GM10266 (cell line): ENCODE results near the gene SBF1.

Experiments used
- DNase-seq: peaks from one replicate; pipeline ENCODE4 v3.0.0; 2012; ENCODE audit errors: extremely low spot score
- CTCF ChIP-seq: IDR thresholded peaks from 2 replicates; pipeline ENCODE4 v1.5.1; 2012; ENCODE audit warnings: mild to moderate bottlenecking, low read depth; ENCODE audit not compliant: control insufficient read depth, insufficient read depth; ENCODE audit errors: missing control alignments

Gene SBF1

GRCh38 chr22:50455201-50455600 lies 19.6 kb downstream of the SBF1 start:
- TF ChIP-seq CTCF, result no peak
- no peak for DNase-seq

- DNase-seq, result no peak
- TF ChIP-seq CTCF, result no peak
These were observed 20.2 kb downstream of the SBF1 start for GRCh38 chr22:50454556-50455075.

GRCh38 chr22:50452649-50453048 lies 22.2 kb downstream of the SBF1 start:
- DNase-seq, result no peak
- no peak for TF ChIP-seq CTCF

GRCh38 chr22:50447576-50448551 lies 27.0 kb downstream of the SBF1 start:
- DNase-seq, result no peak
- no peak for TF ChIP-seq CTCF

- DNase-seq, result no peak
- no peak for TF ChIP-seq CTCF
These were observed 27.9 kb downstream of the SBF1 start for GRCh38 chr22:50446708-50447575.

- no peak for TF ChIP-seq CTCF
- no peak for DNase-seq
These were observed 28.7 kb downstream of the SBF1 start for GRCh38 chr22:50445880-50446707.
